PC-9 (cell line): ENCODE data around the gene MSANTD7.

Experiments used
- CTCF ChIP-seq: fragments of 200-600 bp; sonication (generic); conservative IDR thresholded peaks from 2 replicates; pipeline ENCODE4 v1.6.1; 2017; ENCODE audit warnings: mixed run types, antibody characterized with exemption, mild to moderate bottlenecking, moderate library complexity
- EZH2 ChIP-seq: fragments of 200-600 bp; sonication (generic); IDR thresholded peaks from 2 replicates; pipeline ENCODE4 v1.8.0; 2017; ENCODE audit warnings: antibody characterized with exemption, low read depth

GRCh38 chr10:14858338-14858960 lies 20.3 kb downstream of the MSANTD7 start:
- TF ChIP-seq CTCF, result no peak
- TF ChIP-seq EZH2, result no peak
